ENCODE measurements around the gene TCF20.
A peak's percentile ranks its signal among the peaks of the same experiment; 100 is the strongest.

TCF20 gene

GRCh38 chr22:42301077-42301741, 30.8 kb upstream of the TCF20 start:
- Histone ChIP-seq H3K4me3 (no peak overlapping the region), H3K27ac (peak overlapping the region in 3 of 21 experiments; percentile 39 to 86 (median 81))

DNA sequence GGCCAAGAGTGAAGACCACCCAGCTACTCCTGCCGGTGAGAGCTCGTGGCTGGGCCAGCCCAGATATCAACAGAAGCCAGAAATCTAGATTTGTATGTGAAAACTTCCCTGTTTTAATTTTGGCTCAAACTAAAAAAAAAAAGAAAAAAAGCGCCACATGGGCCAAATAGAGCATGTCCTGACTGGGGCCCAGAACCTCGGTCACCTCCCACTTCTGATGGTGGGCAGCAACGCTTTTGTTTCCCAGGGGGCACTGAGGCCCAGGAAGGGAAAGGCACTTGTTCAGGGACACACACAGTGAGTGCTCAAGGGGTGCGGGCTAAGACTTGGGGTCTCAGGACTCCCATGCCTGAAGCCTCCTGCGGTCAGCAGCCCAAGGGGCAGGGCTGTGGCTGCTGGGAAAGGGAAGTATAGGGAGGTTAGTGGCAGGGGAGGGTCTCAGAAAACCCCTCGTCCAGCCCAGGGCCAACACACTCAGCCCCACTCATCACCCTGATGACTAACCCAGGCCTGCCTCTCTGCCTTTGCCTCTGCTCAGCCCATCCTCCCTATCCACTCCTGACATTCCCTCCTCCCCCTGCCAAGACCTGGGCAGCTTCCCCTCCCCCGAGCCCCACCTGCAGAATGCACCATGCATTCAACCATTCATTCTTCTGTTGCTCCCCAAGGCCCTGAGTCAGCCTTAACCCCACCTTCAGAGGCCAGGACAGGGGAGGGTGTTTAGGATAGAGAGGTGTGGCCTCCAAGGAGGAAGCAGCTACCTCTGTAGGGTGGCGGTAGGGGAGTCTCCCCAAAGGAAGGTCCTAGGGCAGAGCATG, 30.0 kb upstream of the TCF20 start:
- Histone ChIP-seq H3K4me3 (peak overlapping the region in 1 of 7 experiments; percentile 7), H3K27ac (peak overlapping the region in 14 of 21 experiments; percentile 3 to 86 (median 54))

- peak overlapping the region in 15 of 21 experiments; percentile 3 to 86 (median 54) for H3K27ac ChIP-seq
Measured at GRCh38 chr22:42299586-42300258, 29.3 kb upstream of the TCF20 start.

DNA sequence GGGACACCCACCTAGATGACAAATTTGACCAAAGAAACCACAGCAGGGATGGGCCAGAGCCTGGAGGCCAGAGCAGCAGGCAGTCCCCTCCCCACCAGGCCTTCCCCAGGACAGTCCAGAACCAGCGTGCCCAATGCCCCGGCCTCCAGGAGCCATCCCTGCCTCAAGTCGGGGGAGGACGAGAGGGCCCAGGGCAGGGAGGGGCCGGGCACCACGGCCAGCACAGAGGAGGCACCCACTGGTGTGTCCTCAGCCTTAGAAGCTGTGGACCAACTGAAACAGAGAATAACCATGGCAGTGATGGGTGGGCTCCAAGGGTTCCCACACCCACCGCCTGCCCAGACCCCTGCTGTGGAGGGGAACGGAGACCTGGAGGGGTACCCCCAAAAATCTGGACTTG, 28.3 kb upstream of the TCF20 start:
- H3K27ac ChIP-seq = peak overlapping the region in 4 of 21 experiments; percentile 39 to 86 (median 72)
- no peak overlapping the region for H3K4me3 ChIP-seq

More at GRCh38 chr22:42299586-42300258, 29.3 kb upstream of the TCF20 start:
- peak overlapping the region in 1 of 7 experiments; percentile 7 for H3K4me3 ChIP-seq

- Histone ChIP-seq H3K4me3 (no peak overlapping the region), H3K27ac (peak overlapping the region in 2 of 21 experiments; percentile 11 to 81)
Measured at GRCh38 chr22:42297778-42298177, 27.3 kb upstream of the TCF20 start.

GRCh38 chr22:42296883-42297282, 26.4 kb upstream of the TCF20 start:
- H3K4me3 ChIP-seq = no peak overlapping the region
- no peak overlapping the region for H3K27ac ChIP-seq

- no peak overlapping the region for H3K27ac ChIP-seq
- no peak overlapping the region for H3K4me3 ChIP-seq
Measured at GRCh38 chr22:42296381-42296853, 26.0 kb upstream of the TCF20 start.

- Histone ChIP-seq H3K27ac (no peak overlapping the region), H3K4me3 (no peak overlapping the region)
Measured at GRCh38 chr22:42294034-42294985, 23.9 kb upstream of the TCF20 start.

DNA sequence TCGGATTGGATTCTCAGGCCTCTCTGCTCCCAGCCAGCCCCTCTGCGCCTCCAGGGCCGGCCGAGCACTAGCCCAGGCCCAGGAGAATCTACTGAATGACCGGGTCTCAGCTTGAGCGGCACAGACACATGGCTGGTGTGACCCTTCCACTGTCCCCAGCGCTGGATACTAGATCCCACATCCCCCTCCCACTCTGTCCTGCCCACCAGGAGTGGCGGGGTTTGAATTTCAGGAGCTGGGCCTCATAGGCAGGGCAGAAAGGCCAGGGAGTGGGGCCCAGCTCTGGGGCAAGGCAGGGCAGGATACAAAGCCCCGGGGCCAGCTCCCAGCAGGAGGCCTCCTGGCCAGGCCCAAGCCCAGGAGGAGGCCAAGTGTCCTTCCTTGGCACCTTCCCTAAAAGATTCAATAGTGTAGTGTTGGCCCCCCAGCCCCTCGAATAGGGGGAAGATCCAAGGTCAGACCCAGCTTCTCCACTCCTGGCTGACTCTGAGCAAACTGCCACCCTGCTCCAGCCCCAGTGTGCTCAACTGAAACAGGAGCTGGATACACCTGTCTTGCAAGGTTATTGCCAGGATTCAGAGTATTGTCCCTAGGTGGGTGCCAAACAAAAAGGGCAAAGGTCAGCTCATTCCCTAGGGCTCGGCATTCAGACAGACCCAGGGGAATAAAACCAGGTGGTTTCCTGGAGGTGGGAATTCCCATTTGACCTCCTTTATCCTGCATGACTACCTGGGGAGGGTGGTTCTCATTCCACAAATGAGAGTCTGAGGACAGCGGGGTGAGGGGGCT, 22.5 kb upstream of the TCF20 start:
- H3K4me3 ChIP-seq = no peak overlapping the region
- no peak overlapping the region for H3K27ac ChIP-seq

GRCh38 chr22:42291287-42291686, 20.8 kb upstream of the TCF20 start:
- Histone ChIP-seq H3K4me3 (no peak overlapping the region), H3K27ac (no peak overlapping the region)

- Histone ChIP-seq H3K27ac (peak overlapping the region in 1 of 21 experiments; percentile 77), H3K4me3 (no peak overlapping the region)
Measured at GRCh38 chr22:42289671-42290541, 19.5 kb upstream of the TCF20 start.

DNA sequence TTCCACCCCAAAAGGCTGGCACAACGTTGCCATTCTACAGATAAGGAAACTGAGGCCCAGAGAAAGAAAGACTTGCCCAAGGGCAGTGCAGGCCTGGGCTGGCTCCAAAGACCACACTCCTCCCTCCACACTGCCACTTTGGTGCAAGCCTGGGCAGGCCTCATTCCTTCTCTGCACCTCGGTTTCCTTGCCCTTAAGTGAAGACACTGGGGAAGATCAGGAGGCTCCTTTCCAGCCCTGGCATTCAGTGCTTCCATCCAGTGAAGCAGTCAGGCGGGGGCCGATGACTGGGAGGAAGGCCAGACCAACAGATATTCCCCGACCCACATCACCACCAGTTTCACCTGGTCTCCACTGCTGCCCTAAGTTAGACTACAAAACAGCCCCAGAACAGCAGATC, 18.3 kb upstream of the TCF20 start:
- Histone ChIP-seq H3K4me3 (no peak overlapping the region), H3K27ac (peak overlapping the region in 1 of 21 experiments; percentile 55)

DNA sequence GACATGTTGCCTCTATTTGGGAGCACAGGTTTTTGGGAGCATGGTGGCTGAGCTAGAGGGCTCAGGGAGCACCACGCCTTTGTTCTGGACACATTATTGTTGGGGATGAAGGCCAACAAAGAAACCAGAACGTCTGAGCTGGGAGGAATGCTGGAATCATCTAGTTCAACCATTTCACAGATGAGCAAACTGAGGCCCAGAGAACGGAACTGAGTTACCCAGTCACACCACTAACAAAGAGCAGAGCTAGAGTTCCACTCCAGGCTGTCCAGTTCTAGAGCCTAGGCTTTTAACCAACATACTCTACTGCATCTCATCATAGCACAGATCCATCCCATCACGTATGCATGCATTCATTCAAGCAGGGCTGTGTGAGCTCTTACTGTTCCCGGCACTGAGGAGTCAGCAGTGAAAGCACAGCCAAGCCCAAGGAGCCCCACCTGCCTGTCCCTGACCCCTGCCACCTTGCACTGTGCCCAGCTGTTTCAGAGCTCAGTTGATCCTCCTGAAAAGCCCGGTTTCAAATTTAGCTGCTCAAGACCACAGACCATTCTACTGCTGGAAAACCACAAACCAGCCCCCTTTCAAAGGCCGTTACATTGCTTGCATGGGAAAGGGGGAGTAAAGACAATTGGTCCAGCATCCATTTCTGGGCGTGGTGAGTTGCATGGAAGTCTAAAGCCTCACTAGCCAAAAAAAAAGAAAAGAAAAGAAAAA, 16.9 kb upstream of the TCF20 start:
- no peak overlapping the region for H3K27ac ChIP-seq

DNA sequence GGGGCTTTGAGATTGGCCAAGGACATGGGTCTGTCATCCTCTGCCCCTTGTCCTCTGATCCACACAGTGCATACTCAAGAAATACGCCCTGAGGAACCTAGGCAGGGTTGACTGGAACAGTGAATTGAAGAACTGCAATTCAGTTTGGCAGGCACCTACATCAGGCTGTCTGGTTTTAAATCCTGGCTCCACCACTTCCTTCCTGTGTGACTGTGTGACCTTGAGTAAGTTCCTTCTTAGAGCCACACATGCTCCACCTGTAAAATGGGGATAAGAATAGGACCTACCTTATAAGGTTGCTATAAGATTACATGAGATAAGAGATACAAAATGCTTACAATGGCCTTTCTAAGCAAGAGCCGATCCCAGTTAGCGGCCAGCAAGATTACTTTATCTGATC, 15.8 kb upstream of the TCF20 start:
- Histone ChIP-seq H3K27ac (no peak overlapping the region), H3K4me3 (no peak overlapping the region)

More for the DNA sequence above, 16.9 kb upstream of the TCF20 start:
- no peak overlapping the region for H3K4me3 ChIP-seq

DNA sequence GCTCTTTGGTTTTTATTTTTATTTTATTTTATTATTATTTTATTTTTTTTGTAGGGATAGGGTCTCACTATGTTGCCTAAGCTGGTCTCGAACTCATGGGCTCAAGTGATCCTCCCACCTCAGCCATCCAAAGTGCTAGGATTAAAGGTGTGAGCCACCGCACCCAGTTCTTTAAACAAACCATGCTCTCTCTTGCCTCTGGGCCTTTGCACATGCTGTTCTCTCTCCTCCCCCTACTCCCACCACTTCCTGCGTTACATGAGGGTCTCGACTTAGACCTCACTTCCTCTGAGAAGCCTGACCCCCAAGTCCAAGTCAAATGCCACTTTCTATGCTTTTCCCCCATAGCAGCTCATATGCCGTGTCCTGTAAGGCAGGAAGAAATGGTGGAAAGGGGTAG, 15.2 kb upstream of the TCF20 start:
- Histone ChIP-seq H3K27ac (no peak overlapping the region), H3K4me3 (no peak overlapping the region)

DNA sequence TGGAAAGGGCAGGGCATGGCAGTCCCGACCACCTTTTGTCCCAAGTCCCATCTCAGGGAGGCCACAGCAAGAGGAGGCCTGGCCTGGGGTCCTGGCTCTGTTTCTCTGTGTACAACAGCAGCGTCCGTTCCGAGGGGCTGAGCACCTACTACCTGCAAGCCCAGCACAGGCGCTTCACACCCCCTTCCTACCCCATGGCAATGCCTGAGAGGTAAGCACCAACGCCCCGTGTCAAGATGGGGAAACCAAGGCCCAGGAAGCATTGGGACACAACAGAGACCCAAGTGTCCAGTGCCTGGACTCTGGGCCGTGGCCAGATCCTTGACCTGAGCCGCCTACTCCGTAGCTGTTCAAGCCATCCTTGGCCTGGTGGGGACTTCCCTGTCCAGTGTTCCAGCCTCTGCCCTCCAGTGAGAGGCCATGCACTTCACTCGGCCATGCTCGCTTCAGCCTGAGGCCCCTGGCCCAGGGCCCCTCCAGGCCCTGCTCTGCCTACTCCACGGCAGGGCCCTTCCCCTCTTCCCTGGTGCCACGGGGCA, 14.3 kb upstream of the TCF20 start:
- H3K27ac ChIP-seq = no peak overlapping the region
- no peak overlapping the region for H3K4me3 ChIP-seq

DNA sequence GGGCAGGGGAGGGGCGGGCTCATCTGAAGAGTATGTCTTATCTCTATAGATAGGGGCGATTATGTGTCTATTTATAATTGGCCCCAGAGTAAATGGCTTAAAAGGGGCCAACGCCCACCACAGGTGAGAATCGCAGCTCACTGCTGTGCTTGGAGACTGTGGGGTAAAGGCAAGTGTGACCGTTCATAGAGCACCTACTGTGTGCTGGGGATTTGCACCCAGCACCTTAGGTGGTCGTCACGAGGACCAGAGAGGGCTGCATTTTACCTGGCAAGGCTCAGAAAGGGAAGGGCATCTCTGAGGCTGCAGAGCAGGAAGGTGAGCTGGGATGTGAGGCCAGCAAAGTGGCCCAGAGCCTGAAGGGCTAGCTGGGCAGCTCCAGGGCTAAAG, 13.7 kb upstream of the TCF20 start:
- Histone ChIP-seq H3K4me3 (no peak overlapping the region), H3K27ac (no peak overlapping the region)
